ENCODE data around the gene RAMAC.

RAMAC gene

GRCh38 chr15:83011271-83012075 is 25.5 kb downstream of the RAMAC start, which contains the start of gene C15orf40:
TSS of gene C15orf40 (minus strand) at chr15:83011639. CDS start at chr15:83011607, 32 bp downstream.
- Histone ChIP-seq H3K27me3 (ENCODE audit: control insufficient read depth, low read length) (no peaks in the 10 kb centered on the region), H3K4me3 (ENCODE audit: low read length) (peak within 1 kb of the TSS; percentile 90), H3K9me2 (replicated peaks; ENCODE audit: control insufficient read depth, low read length) (no peaks in the 10 kb centered on the region), H4K20me1 (ENCODE audit: control insufficient read depth, insufficient read depth, low read depth, low read length) (peaks cover 8% of the 10 kb centered on the region; the same call in 1 of the 2 replicates), H3F3A (ENCODE audit: control insufficient read depth, insufficient read depth) (peaks cover 8% of the 10 kb centered on the region; the same call in 1 of the 2 replicates), H3K79me2 (ENCODE audit: control insufficient read depth, low read length) (peaks cover 36% of the 10 kb centered on the region), H3K9me3 (ENCODE audit: control insufficient read depth, insufficient read depth, low read length) (no peaks in the 10 kb centered on the region), H3K4me2 (ENCODE audit: low read length) (peak within 1 kb of the TSS; percentile 96), H3K36me3 (ENCODE audit: control insufficient read depth, low read length) (peaks cover 39% of the 10 kb centered on the region), H3K4me1 (ENCODE audit: control insufficient read depth, low read length) (peaks cover 23% of the 10 kb centered on the region), H3K27ac (ENCODE audit: low read depth, low read length) (peak within 1 kb of the TSS; percentile 61)
- no peak for TF ChIP-seq EZH2phosphoT487 (IDR thresholded peaks at IDR 0.05; ENCODE audit: borderline replicate concordance, low read length)
- peak; percentile 71 for TF ChIP-seq CTCF (IDR thresholded peaks at IDR 0.05; ENCODE audit: low read depth, low read length, poor library complexity, severe bottlenecking)

GRCh38 chr15:83012076-83012426 is 26.0 kb downstream of the RAMAC start:
- H3K4me3 ChIP-seq (ENCODE audit: low read length), result peak overlapping the region; percentile 90
- 0 out of 2 replicates have a peak overlapping the region, but pooled peaks have one; percentile 61 for H3K27ac ChIP-seq (ENCODE audit: low read depth, low read length)
- peaks cover 23% of the 10 kb centered on the region for H3K4me1 ChIP-seq (ENCODE audit: control insufficient read depth, low read length)

GRCh38 chr15:83012636-83013035 is 26.6 kb downstream of the RAMAC start:
- H3K27ac ChIP-seq (ENCODE audit: low read depth, low read length), result no peak overlapping the region
- peaks cover 36% of the 10 kb centered on the region for H3K79me2 ChIP-seq (ENCODE audit: control insufficient read depth, low read length)
- H3K27me3 ChIP-seq (ENCODE audit: control insufficient read depth, low read length), result no peaks in the 10 kb centered on the region
- H4K20me1 ChIP-seq (ENCODE audit: control insufficient read depth, insufficient read depth, low read depth, low read length), result peaks cover 8% of the 10 kb centered on the region; the same call in 1 of the 2 replicates
- peak overlapping the region; percentile 96 for H3K4me2 ChIP-seq (ENCODE audit: low read length)
- H3K9me2 ChIP-seq (replicated peaks; ENCODE audit: control insufficient read depth, low read length), result no peaks in the 10 kb centered on the region
- peak overlapping the region; percentile 90 for H3K4me3 ChIP-seq (ENCODE audit: low read length)
- H3K36me3 ChIP-seq (ENCODE audit: control insufficient read depth, low read length), result peaks cover 36% of the 10 kb centered on the region
- peaks cover 23% of the 10 kb centered on the region for H3K4me1 ChIP-seq (ENCODE audit: control insufficient read depth, low read length)
- no peak for TF ChIP-seq CTCF (IDR thresholded peaks at IDR 0.05; ENCODE audit: low read depth, low read length, poor library complexity, severe bottlenecking)
- no peak for TF ChIP-seq EZH2phosphoT487 (IDR thresholded peaks at IDR 0.05; ENCODE audit: borderline replicate concordance, low read length)
- no peaks in the 10 kb centered on the region for H3K9me3 ChIP-seq (ENCODE audit: control insufficient read depth, insufficient read depth, low read length)
- peaks cover 15% of the 10 kb centered on the region for H3F3A ChIP-seq (ENCODE audit: control insufficient read depth, insufficient read depth)

More at GRCh38 chr15:83012076-83012426, 26.0 kb downstream of the RAMAC start:
- no peak for TF ChIP-seq EZH2phosphoT487 (IDR thresholded peaks at IDR 0.05; ENCODE audit: borderline replicate concordance, low read length)
- no peak for TF ChIP-seq CTCF (IDR thresholded peaks at IDR 0.05; ENCODE audit: low read depth, low read length, poor library complexity, severe bottlenecking)
- H3K27me3 ChIP-seq (ENCODE audit: control insufficient read depth, low read length), result no peaks in the 10 kb centered on the region
- H3K9me3 ChIP-seq (ENCODE audit: control insufficient read depth, insufficient read depth, low read length), result no peaks in the 10 kb centered on the region
- peak overlapping the region; percentile 96 for H3K4me2 ChIP-seq (ENCODE audit: low read length)
- H4K20me1 ChIP-seq (ENCODE audit: control insufficient read depth, insufficient read depth, low read depth, low read length), result peaks cover 8% of the 10 kb centered on the region; the same call in 1 of the 2 replicates
- H3K36me3 ChIP-seq (ENCODE audit: control insufficient read depth, low read length), result peaks cover 36% of the 10 kb centered on the region
- peaks cover 36% of the 10 kb centered on the region for H3K79me2 ChIP-seq (ENCODE audit: control insufficient read depth, low read length)
- H3K9me2 ChIP-seq (replicated peaks; ENCODE audit: control insufficient read depth, low read length), result no peaks in the 10 kb centered on the region
- peaks cover 10% of the 10 kb centered on the region; the same call in 1 of the 2 replicates for H3F3A ChIP-seq (ENCODE audit: control insufficient read depth, insufficient read depth)

All from DOHH2 (cell line).